AG04449 (cell line): ENCODE measurements around the gene STUM.

Source experiments
- CTCF ChIA-PET: fragments of 350-600 bp; formaldehyde crosslinking; extraction: SDS; loops from one replicate; lab custom pipeline; 2021; ENCODE audit warnings: antibody characterized with exemption; lab: Yijun Ruan, JAX
- POLR2A ChIA-PET: fragments of 400-600, 350-600 bp; formaldehyde crosslinking; extraction: SDS; loops from one replicate; lab custom pipeline; 2020; ENCODE audit warnings: antibody characterized with exemption, inconsistent platforms; lab: Yijun Ruan, JAX
- DNase-seq: peaks from one replicate; pipeline ENCODE4 v3.0.0-alpha.2; 2010; ENCODE audit warnings: low read depth, low spot score
- H3K4me3 ChIP-seq: 2 replicates; pipeline ENCODE4 v1.5.1; 2011; ENCODE audit warnings: low read depth, mild to moderate bottlenecking, control low read depth, low read length
- CTCF ChIP-seq: IDR thresholded peaks from one replicate; pipeline ENCODE4 v1.5.1; 2011; ENCODE audit warnings: mild to moderate bottlenecking, moderate library complexity, low read length, control low read depth, inconsistent platforms; ENCODE audit not compliant: insufficient read depth; ENCODE audit errors: missing control alignments

STUM gene

GRCh38 chr1:226649780-226650179, 101.2 kb downstream of the STUM start:
- CTCF ChIA-PET = interaction anchor here (1.7 to 2.6 kb wide), 2 partner anchors 14 to 178 kb away, joined by 3 to 11 read pairs; no protein-coding TSS in a partner anchor
- no peak for DNase-seq
- POLR2A ChIA-PET = no interaction called here
- peak; percentile 11 for TF ChIP-seq CTCF
- H3K4me3 ChIP-seq = no peak overlapping the region

GRCh38 chr1:226650236-226650841, 101.8 kb downstream of the STUM start:
- TF ChIP-seq CTCF = no peak
- no peak for DNase-seq
- POLR2A ChIA-PET = no interaction called here
- CTCF ChIA-PET = interaction anchor here (1.0 to 2.6 kb wide), 4 partner anchors 15 to 178 kb away, joined by 3 to 11 read pairs (median 5); no protein-coding TSS in a partner anchor
- H3K4me3 ChIP-seq = no peak overlapping the region

- no peak overlapping the region for H3K4me3 ChIP-seq
- CTCF ChIA-PET = interaction anchor here (0.8 to 2.6 kb wide), 6 partner anchors 9 to 177 kb away, joined by 3 to 11 read pairs (median 4); no protein-coding TSS in a partner anchor
- POLR2A ChIA-PET = no interaction called here
- no peak for DNase-seq
- no peak for TF ChIP-seq CTCF
Observed at GRCh38 chr1:226651041-226651731, 102.6 kb downstream of the STUM start.

GRCh38 chr1:226651732-226652105, 103.2 kb downstream of the STUM start:
- DNase-seq = no peak
- H3K4me3 ChIP-seq = no peak overlapping the region
- CTCF ChIA-PET = interaction anchor here (0.8 to 2.6 kb wide), 5 partner anchors 10 to 176 kb away, joined by 3 to 11 read pairs (median 4); no protein-coding TSS in a partner anchor
- no peak for TF ChIP-seq CTCF
- POLR2A ChIA-PET = no interaction called here

- DNase-seq = no peak
- POLR2A ChIA-PET = no interaction called here
- TF ChIP-seq CTCF = no peak
- no peak overlapping the region for H3K4me3 ChIP-seq
- CTCF ChIA-PET = interaction anchor here (0.6 to 2.2 kb wide), 3 partner anchors 17 to 93 kb away, joined by 3 to 34 read pairs (median 7); no protein-coding TSS in a partner anchor
Observed at GRCh38 chr1:226652613-226653012, 104.0 kb downstream of the STUM start.
